ENCODE data around the gene ADRM1. TPM values are rescaled to one million over a fixed set of nuclear protein-coding genes. Genes with fewer than 3 reads are reported as not detected.

Gene ADRM1
- total RNA-seq, result 81.5 and 83.8 TPM in 2 replicates

GRCh38 chr20:62302341-62303061, at the start of gene ADRM1:
Gene ADRM1, plus strand, starts transcription at chr20:62302997. Its CDS starts 572 bp downstream, at chr20:62303569.

Other genes starting within 250 kb of the ADRM1 start
- gene TAF4, start 237.1 kb upstream of the ADRM1 start, total RNA-seq, result 2.4 and 2.7 TPM in 2 replicates
- 37.3 and 49.8 TPM in 2 replicates for gene LSM14B, start 180.5 kb upstream of the ADRM1 start, total RNA-seq
- 342 and 348 TPM in 2 replicates for gene PSMA7, start 159.6 kb upstream of the ADRM1 start, total RNA-seq
- gene SS18L1, start 159.2 kb upstream of the ADRM1 start, total RNA-seq, result 6.4 and 10.4 TPM in 2 replicates
- gene MTG2, start 120.0 kb upstream of the ADRM1 start, total RNA-seq, result 18.0 and 18.5 TPM in 2 replicates
- not detected in 2 replicates for gene HRH3, start 82.7 kb upstream of the ADRM1 start, total RNA-seq
- 31.0 and 38.8 TPM in 2 replicates for gene OSBPL2, start 64.5 kb upstream of the ADRM1 start, total RNA-seq
- gene LAMA5, start 64.3 kb downstream of the ADRM1 start, total RNA-seq, result 18.0 and 24.0 TPM in 2 replicates
- gene RPS21, start 84.1 kb downstream of the ADRM1 start, total RNA-seq, result 1,346 and 1,555 TPM in 2 replicates
- 0.28 and 0.74 TPM in 2 replicates for gene CABLES2, start 104.3 kb downstream of the ADRM1 start, total RNA-seq
- gene RBBP8NL, start 124.5 kb downstream of the ADRM1 start, total RNA-seq, result not detected in 2 replicates
- not detected in 2 replicates for gene GATA5, start 173.0 kb downstream of the ADRM1 start, total RNA-seq

All from smooth muscle cell of bladder (primary cell).